Activated naive CD4-positive, alpha-beta T cell treated with anti-CD3 and anti-CD28 coated beads, Interleukin-2, amount 50 U/mL, for 72 hours (primary cell): Measurements from ENCODE around the gene SMU1. TPM values are rescaled to one million over a fixed set of nuclear protein-coding genes. Genes with fewer than 3 reads are reported as not detected.

ENCODE experiments used
- ATAC-seq, 2 donors: fragments of 150-1000 bp; cut with Tn5 transposase; 2 replicates each; pipeline ENCODE4 v1.10.0; 2021; ENCODE audit warnings: mild to moderate bottlenecking in 2 of 2, moderate library complexity in 2 of 2
- DNase-seq, 2 donors: peaks; one replicate each; pipeline ENCODE4 v3.0.0; 2021 to 2022; ENCODE audit warnings: low spot score in 2 of 2
- H3K27ac Mint-ChIP-seq, 2 donors: one replicate each; pipeline ENCODE4 v1.8.0; 2022; ENCODE audit warnings: mild to moderate bottlenecking in 2 of 2, mixed read lengths in 2 of 2
- H3K36me3 Mint-ChIP-seq, 2 donors: one replicate each; pipeline ENCODE4 v1.8.0; 2022; ENCODE audit warnings: mixed read lengths in 2 of 2
- H3K9me3 Mint-ChIP-seq, 2 donors: one replicate each; pipeline ENCODE4 v1.8.0; 2022; ENCODE audit warnings: mixed read lengths in 2 of 2
- total RNA-seq, 2 donors: library from RNA; stranded (reverse); gene quantifications; one replicate each; pipeline ENCODE4 v1.2.3, GENCODE V29; 2022

The SMU1 gene
- total RNA-seq, result 10 to 100 TPM; 26.1 to 28.9 TPM

GRCh38 chr9:33076046-33077004 is at the start of gene SMU1:
Gene SMU1 (minus strand): TSS chr9:33076674. CDS start chr9:33076608, 66 bp downstream.
- H3K36me3 Mint-ChIP-seq, result peaks cover 12 to 21% of the 10 kb centered on the region in 2 donors
- DNase-seq (peak; percentile 91 to 96), ATAC-seq (peak; percentile 95 to 98)
- no peaks in the 10 kb centered on the region for H3K9me3 Mint-ChIP-seq
- peak within 1 kb of the TSS; percentile 97 to 99 for H3K27ac Mint-ChIP-seq

- Mint-ChIP-seq H3K36me3 (peaks cover 7 to 29% of the 10 kb centered on the region in 2 donors), H3K27ac (peak overlapping the region in 1 of 2 donors; percentile 41), H3K9me3 (no peaks in the 10 kb centered on the region)
- ATAC-seq, result no peak
- no peak for DNase-seq
Measured at GRCh38 chr9:33125461-33125860, 49.0 kb upstream of the SMU1 start.

- ATAC-seq (no peak), DNase-seq (no peak)
- Mint-ChIP-seq H3K36me3 (peaks cover 7 to 28% of the 10 kb centered on the region in 2 donors), H3K27ac (peak overlapping the region; percentile 16 to 25), H3K9me3 (no peaks in the 10 kb centered on the region)
Measured at GRCh38 chr9:33124751-33125381, 48.4 kb upstream of the SMU1 start.

DNA sequence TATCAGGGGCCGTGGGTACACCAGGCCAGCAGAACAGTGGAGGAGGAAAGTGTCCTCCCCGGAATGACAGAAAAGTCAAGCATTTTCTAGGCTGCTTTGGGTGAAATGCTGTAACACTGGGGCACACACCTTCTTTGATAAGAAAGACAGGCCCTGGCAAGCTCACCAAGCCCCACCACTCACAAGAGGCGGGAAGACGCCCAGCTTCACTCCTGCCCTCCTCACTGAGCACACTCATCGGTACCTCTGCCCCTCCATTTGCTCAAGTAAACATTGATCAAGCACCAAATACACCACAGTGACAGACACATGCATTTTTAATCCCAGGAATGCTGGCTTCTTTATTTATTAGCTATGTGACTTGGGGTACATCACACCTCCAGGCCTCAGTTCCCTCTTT is 47.6 kb upstream of the SMU1 start:
- H3K27ac Mint-ChIP-seq, result peak overlapping the region in 1 of 2 donors; percentile 9
- ATAC-seq (no peak), DNase-seq (no peak)
- peaks cover 7 to 20% of the 10 kb centered on the region in 2 donors for H3K36me3 Mint-ChIP-seq
- no peaks in the 10 kb centered on the region for H3K9me3 Mint-ChIP-seq

DNA sequence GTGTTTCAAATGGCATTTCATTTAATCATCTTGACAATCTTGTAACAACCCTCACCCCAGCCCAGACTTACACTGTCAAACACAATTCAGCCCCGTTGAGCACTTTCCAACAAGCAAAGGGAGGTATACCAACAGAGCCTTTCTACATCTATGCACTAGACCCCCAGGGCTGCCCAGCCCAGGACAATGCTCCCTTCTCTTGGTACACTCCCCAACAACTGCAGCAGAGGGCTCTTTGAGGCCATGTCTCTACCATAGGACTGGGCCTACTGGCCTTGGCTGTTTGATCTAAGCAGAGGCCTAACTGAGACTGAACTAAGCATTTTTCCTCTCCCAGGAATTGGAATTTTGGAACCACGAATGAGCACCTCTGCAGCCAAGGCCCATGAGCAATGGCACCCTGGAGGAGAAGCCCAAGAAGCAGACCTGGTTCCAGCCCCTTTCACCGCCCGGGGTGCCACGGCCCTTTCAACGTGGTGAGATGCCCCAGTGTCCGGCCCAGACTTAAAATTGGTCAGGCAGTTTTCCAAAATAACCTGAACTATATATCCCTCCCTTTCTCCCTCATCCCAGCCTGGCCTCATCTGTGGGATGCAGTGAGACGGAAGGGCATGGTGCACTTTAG is 47.0 kb upstream of the SMU1 start:
- no peaks in the 10 kb centered on the region for H3K9me3 Mint-ChIP-seq
- ATAC-seq (no peak), DNase-seq (no peak)
- H3K27ac Mint-ChIP-seq, result peak overlapping the region in 1 of 2 donors; percentile 9
- H3K36me3 Mint-ChIP-seq, result peaks cover 7 to 16% of the 10 kb centered on the region in 2 donors

DNA sequence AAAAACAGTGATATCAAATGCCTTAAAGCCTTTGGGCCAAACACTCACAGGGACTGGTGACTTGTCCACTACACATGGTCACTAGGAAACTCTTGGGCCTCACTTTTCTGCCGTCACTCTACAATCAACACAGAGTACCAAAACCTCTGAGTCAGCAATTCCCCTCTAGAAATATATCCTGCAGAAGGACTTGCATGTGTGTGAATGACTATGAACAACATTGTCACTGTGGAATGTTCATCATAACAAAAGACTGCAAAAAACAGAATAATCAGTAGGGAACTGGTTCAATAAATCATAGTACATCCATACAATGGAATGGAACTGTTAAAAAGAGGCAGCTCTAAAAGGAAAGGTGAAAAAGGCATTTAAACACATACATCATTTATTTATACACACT is 44.1 kb upstream of the SMU1 start:
- Mint-ChIP-seq H3K9me3 (no peaks in the 10 kb centered on the region), H3K27ac (peak overlapping the region in 1 of 2 donors; percentile 20)
- no peak for ATAC-seq

GRCh38 chr9:33117796-33118195 is 41.3 kb upstream of the SMU1 start:
- ATAC-seq (peak in 1 of 2 donors; percentile 20), DNase-seq (no peak)
- Mint-ChIP-seq H3K27ac (peak overlapping the region; percentile 12 to 75), H3K9me3 (no peaks in the 10 kb centered on the region), H3K36me3 (peaks cover 0 to 13% of the 10 kb centered on the region in 2 donors)

More for the DNA sequence above, 44.1 kb upstream of the SMU1 start:
- DNase-seq, result no peak
- H3K36me3 Mint-ChIP-seq, result peaks cover 0 to 5% of the 10 kb centered on the region in 2 donors

GRCh38 chr9:33117306-33117705 is 40.8 kb upstream of the SMU1 start:
- peak in 1 of 2 donors; percentile 76 for ATAC-seq
- H3K36me3 Mint-ChIP-seq, result peaks cover 0 to 13% of the 10 kb centered on the region in 2 donors
- peak overlapping the region in 1 of 2 donors; percentile 75 for H3K27ac Mint-ChIP-seq

DNA sequence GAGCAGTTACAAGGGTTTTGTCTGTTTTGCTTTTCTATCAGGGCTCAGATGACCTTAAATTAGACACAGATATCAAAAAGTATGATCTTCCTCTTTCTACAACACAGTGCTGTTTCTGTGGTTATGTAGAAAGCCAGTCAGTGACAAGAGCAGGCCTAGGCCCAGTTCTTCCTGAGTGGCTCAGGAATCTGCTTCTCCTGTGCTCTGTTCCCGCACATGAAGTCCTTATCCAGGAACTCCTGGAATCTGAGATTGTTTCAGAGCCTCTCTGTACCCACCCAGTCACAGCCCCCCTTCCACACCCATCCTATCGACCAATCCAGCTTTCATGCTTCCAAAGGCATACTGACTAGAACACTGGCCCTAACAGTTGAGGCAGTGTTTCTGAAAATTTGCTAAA is 40.4 kb upstream of the SMU1 start:
- DNase-seq, result no peak
- peak overlapping the region in 1 of 2 donors; percentile 75 for H3K27ac Mint-ChIP-seq
- H3K9me3 Mint-ChIP-seq, result no peaks in the 10 kb centered on the region
- H3K36me3 Mint-ChIP-seq, result peaks cover under 1 to 13% of the 10 kb centered on the region in 2 donors
- no peak for ATAC-seq

More at GRCh38 chr9:33117306-33117705, 40.8 kb upstream of the SMU1 start:
- no peaks in the 10 kb centered on the region for H3K9me3 Mint-ChIP-seq
- DNase-seq, result no peak

GRCh38 chr9:33114746-33115145 is 38.3 kb upstream of the SMU1 start:
- Mint-ChIP-seq H3K36me3 (peaks cover 4 to 8% of the 10 kb centered on the region in 2 donors), H3K27ac (peak overlapping the region; percentile 22 to 64), H3K9me3 (no peaks in the 10 kb centered on the region)
- ATAC-seq, result no peak
- no peak for DNase-seq

DNA sequence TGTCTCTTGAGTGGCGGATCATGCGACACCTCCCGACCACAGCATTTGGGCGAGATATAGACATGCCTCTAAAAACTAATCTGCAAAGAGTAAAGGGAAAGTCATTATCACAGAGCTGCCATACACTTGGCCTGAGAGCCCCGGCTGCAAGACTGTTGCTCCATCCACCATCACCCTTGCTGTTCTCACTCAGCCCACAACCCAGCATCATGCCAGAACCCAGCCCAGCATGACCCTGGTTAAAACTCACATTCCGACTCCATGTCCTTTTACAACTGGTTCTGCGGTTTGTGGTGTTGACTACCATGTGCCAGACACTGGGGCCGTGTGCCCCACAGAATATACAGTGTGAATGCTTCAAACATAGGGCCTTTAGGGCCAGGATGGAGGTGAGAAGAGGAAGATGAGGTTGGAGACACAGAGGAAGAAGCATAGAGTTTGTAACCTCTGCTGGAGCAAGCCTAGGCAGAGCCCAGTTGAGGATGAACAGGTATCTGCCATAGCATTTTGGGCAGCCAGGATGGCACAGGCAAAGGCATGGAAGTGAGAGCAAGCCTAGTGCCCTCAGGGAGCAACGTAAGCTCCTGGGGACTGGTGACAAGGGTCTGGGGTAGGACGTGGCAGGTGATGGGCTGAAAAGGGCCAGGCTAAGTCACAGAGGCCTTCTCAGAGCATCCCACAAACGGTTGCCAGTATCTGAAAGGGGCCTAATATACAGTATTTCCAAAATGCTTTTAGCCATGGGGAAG is 37.5 kb upstream of the SMU1 start:
- no peak for DNase-seq
- peaks cover 4 to 8% of the 10 kb centered on the region in 2 donors for H3K36me3 Mint-ChIP-seq

GRCh38 chr9:33112094-33112493 is 35.6 kb upstream of the SMU1 start:
- DNase-seq (no peak), ATAC-seq (no peak)
- Mint-ChIP-seq H3K9me3 (no peaks in the 10 kb centered on the region), H3K27ac (peak overlapping the region in 1 of 2 donors; percentile 85), H3K36me3 (peaks cover 4 to 8% of the 10 kb centered on the region in 2 donors)

More for the DNA sequence above, 37.5 kb upstream of the SMU1 start:
- Mint-ChIP-seq H3K9me3 (no peaks in the 10 kb centered on the region), H3K27ac (peak overlapping the region in 1 of 2 donors; percentile 64)
- no peak for ATAC-seq

GRCh38 chr9:33111631-33112030 is 35.2 kb upstream of the SMU1 start:
- peak overlapping the region in 1 of 2 donors; percentile 85 for H3K27ac Mint-ChIP-seq
- H3K36me3 Mint-ChIP-seq, result peaks cover 4 to 8% of the 10 kb centered on the region in 2 donors
- peak in 1 of 2 donors; percentile 18 for ATAC-seq

GRCh38 chr9:33110686-33111085 is 34.2 kb upstream of the SMU1 start:
- Mint-ChIP-seq H3K9me3 (no peaks in the 10 kb centered on the region), H3K36me3 (peaks cover 4 to 8% of the 10 kb centered on the region in 2 donors), H3K27ac (peak overlapping the region; percentile 46 to 82)
- ATAC-seq (no peak), DNase-seq (no peak)

More at GRCh38 chr9:33111631-33112030, 35.2 kb upstream of the SMU1 start:
- DNase-seq, result no peak
- H3K9me3 Mint-ChIP-seq, result no peaks in the 10 kb centered on the region

DNA sequence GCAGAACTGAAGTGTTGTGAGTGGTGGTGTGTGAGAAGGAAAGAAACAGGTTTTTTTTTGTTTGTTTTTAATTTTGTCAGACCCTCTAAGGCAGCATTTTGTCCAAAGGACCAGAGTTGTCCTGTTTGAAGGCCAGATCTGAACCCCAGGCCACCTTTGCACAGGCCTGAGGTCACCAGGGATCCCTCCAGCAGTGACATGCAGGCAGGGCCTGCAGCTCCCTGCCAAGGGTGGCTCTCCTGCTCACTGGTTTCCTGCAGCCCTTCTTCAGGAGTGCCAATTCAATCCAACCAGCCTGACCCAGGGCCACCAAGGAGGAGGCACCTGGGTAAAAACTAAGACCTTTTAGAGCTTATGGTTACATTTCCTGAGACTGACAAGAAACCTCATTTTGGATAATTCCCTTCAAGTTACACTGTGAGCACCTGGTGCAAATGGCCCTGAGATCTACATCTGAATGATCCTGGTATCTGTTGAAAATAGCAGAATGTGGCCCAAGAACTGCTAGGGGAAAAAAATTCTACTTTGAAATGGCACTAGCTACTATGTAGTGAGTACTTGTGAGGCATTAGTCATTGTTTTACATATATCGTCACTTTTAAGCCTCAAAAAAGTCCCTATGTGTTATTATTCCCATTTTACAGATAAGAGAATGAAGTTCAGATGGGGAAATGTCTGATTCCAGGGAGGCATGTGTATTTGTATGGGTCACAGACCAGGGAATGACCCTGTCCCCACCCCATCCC is 33.5 kb upstream of the SMU1 start:
- Mint-ChIP-seq H3K36me3 (peaks cover 4 to 8% of the 10 kb centered on the region in 2 donors), H3K27ac (peak overlapping the region; percentile 46 to 82)
- peak in 1 of 2 donors; percentile 59 for ATAC-seq

More for the DNA sequence above, 33.5 kb upstream of the SMU1 start:
- H3K9me3 Mint-ChIP-seq, result no peaks in the 10 kb centered on the region
- DNase-seq, result no peak
